Measurements from ENCODE around the gene ADCY3. TPM values are rescaled to one million over a fixed set of nuclear protein-coding genes. Genes with fewer than 3 reads are reported as not detected.
A peak's percentile ranks its signal among the peaks of the same experiment; 100 is the strongest.

ADCY3 gene
- total and polyA plus RNA-seq, 2 of the 13 experiments (the other 11 are each of a cell fraction or from before 2014, with no cell fraction given): 0.11 to 0.61 TPM

GRCh38 chr2:24792542-24792873 is 127.5 kb downstream of the ADCY3 start:
- Histone ChIP-seq H3K4me3 (replicated peaks in 1 of 3; ENCODE audit: insufficient read depth in 1 of 3, low read depth in 2 of 3, low read length in 3 of 3) (peak overlapping the region; percentile 85 to 95 (median 86)), H3K9ac (ENCODE audit: insufficient read depth, low read depth, low read length) (peak overlapping the region; percentile 97), H3K27me3 (ENCODE audit: control insufficient read depth in 1 of 2, insufficient read depth in 2 of 2, low read length in 2 of 2) (no peaks in the 10 kb centered on the region; a peak in 1 of 5 replicates), H3K4me1 (ENCODE audit: insufficient read depth, low read length) (peaks cover 52% of the 10 kb centered on the region), H3K9me3 (ENCODE audit: low read length) (no peaks in the 10 kb centered on the region), H4K20me1 (ENCODE audit: insufficient read depth, low read length) (no peaks in the 10 kb centered on the region), H3K4me2 (ENCODE audit: low read depth, low read length) (peak overlapping the region; percentile 81), H3K27ac (ENCODE audit: extremely low read length, insufficient read depth, low read length) (peak overlapping the region; percentile 94), H2AFZ (ENCODE audit: low read length) (peak overlapping the region; percentile 93), H3K36me3 (replicated peaks in 1 of 2; ENCODE audit: control insufficient read depth in 1 of 2, insufficient read depth in 2 of 2, low read length in 2 of 2) (peaks cover 3 to 20% of the 10 kb centered on the region in 2 experiments; a peak in 4 of 5 replicates), H3K79me2 (ENCODE audit: insufficient read depth, low read length) (peaks cover 39% of the 10 kb centered on the region)
- WGBS (ENCODE audit: low lambda C conversion rate): 0% methylated on average over 6 of the region's 6 CpGs
- POLR2A ChIA-PET: interaction anchor here (0.7 to 1.8 kb wide), 18 partner anchors 9 to 866 kb away, joined by 3 to 14 read pairs (median 4); partner anchors contain the start of genes ATAD2B, ITSN2 and SF3B6
- ATAC-seq (peak; percentile 2), FAIRE-seq (no peak), DNase-seq (ENCODE audit: low spot score) (no peak)
- intact Hi-C loops (cut with micrococcal nuclease; ENCODE audit: unreplicated experiment): loop anchor here (1.0 to 2.0 kb wide), 3 partner anchors 35 to 382 kb away; partner anchors contain the start of gene NCOA1
- CTCF ChIA-PET (ENCODE audit: low intra/inter-chr PET ratio, low total read pairs): interaction anchor here (2.9 kb wide), 1 partner anchor 35 kb away, joined by 25 read pairs; no protein-coding TSS in a partner anchor
- in situ Hi-C loops (cut with HindIII; ENCODE audit: extremely low pct_ligation_motif_present, low pct_unique_long_range_greater_than_20kb): loop anchor here (10.0 kb wide), 1 partner anchor 298 kb away; the partner anchor contains the start of gene NCOA1
- TSS peak; percentile 81 for BruUV-seq (replicated peaks)
- 0 out of 2 replicates have a peak, but pooled peaks have one; percentile 10 for TF ChIP-seq SKIL (CRISPR knock-in tag; IDR thresholded peaks at IDR 0.05; ENCODE audit: borderline replicate concordance)
- TF ChIP-seq MIXL1 (CRISPR knock-in tag; IDR thresholded peaks at IDR 0.05): 0 out of 2 replicates have a peak, but pooled peaks have one; percentile 5
- no peak for TF ChIP-seq PLSCR1 (CRISPR knock-in tag; IDR thresholded peaks at IDR 0.05; ENCODE audit: borderline replicate concordance)
- 0 out of 2 replicates have a peak, but pooled peaks have one; percentile 16 for TF ChIP-seq IRX3 (CRISPR knock-in tag; IDR thresholded peaks at IDR 0.05; ENCODE audit: borderline replicate concordance, low read depth)
- TF ChIP-seq ZNF329 (CRISPR knock-in tag; IDR thresholded peaks at IDR 0.05; ENCODE audit: low read depth): peak; percentile 7; the same call in 1 of the 2 replicates
- TF ChIP-seq NR3C1 (CRISPR knock-in tag; IDR thresholded peaks at IDR 0.05): no peak
- 0 out of 2 replicates have a peak, but pooled peaks have one; percentile 15 for TF ChIP-seq ZFP82 (CRISPR knock-in tag; IDR thresholded peaks at IDR 0.05; ENCODE audit: borderline replicate concordance)
- 0 out of 2 replicates have a peak, but pooled peaks have one; percentile 23 for TF ChIP-seq SNAPC5 (CRISPR knock-in tag; IDR thresholded peaks at IDR 0.05; ENCODE audit: borderline replicate concordance)
- peak; percentile 1; the same call in 1 of the 2 replicates for TF ChIP-seq TSC22D2 (CRISPR knock-in tag; IDR thresholded peaks at IDR 0.05; ENCODE audit: borderline replicate concordance)
- TF ChIP-seq NR2F1 (CRISPR knock-in tag; IDR thresholded peaks at IDR 0.05): 0 out of 4 replicates have a peak, but pooled peaks of 1 of the 2 experiments have one; percentile 25
- no peak for TF ChIP-seq RAD51 (IDR thresholded peaks at IDR 0.05; ENCODE audit: borderline replicate concordance)
- TF ChIP-seq ZSCAN5A (CRISPR knock-in tag; IDR thresholded peaks at IDR 0.05; ENCODE audit: borderline replicate concordance): 0 out of 2 replicates have a peak, but pooled peaks have one; percentile 2

All from HepG2 (cell line).